BJ (cell line): ENCODE results near the gene EBNA1BP2. TPM values are rescaled to one million over a fixed set of nuclear protein-coding genes. Genes with fewer than 3 reads are reported as not detected.
A peak's percentile ranks its signal among the peaks of the same experiment; 100 is the strongest.

Source experiments
- CTCF ChIA-PET: fragments of 350-600 bp; formaldehyde crosslinking; extraction: SDS; loops from one replicate; lab custom pipeline; 2021; ENCODE audit warnings: antibody characterized with exemption, inconsistent platforms; lab: Yijun Ruan, JAX
- POLR2A ChIA-PET: fragments of 300-600 bp; sonication (Branson Sonifier 250); formaldehyde crosslinking; extraction: SDS; loops from one replicate; lab custom pipeline; 2021; ENCODE audit warnings: antibody characterized with exemption; lab: Charles Lee
- DNase-seq: peaks from one replicate; pipeline ENCODE4 v3.0.0-alpha.2; 2011; ENCODE audit warnings: low read depth
- H3K27me3 ChIP-seq: 2 replicates; pipeline ENCODE4 v1.6.0; 2011; ENCODE audit warnings: low read length; ENCODE audit not compliant: control insufficient read depth, insufficient read depth
- H3K36me3 ChIP-seq: 2 replicates; pipeline ENCODE4 v1.5.1; 2011; ENCODE audit warnings: low read length; ENCODE audit not compliant: control insufficient read depth, insufficient read depth
- H3K4me3 ChIP-seq: 2 replicates; pipeline ENCODE4 v1.5.1; 2011; ENCODE audit warnings: low read depth, mild to moderate bottlenecking, control low read depth, low read length
- CTCF ChIP-seq: IDR thresholded peaks from 2 replicates; pipeline ENCODE4 v1.5.1; 2011; ENCODE audit warnings: low read depth, mild to moderate bottlenecking, control low read depth, inconsistent platforms, low read length, moderate library complexity; ENCODE audit not compliant: insufficient read depth
- polyA plus RNA-seq: library from polyadenylated mRNA; depleted of rRNA; stranded (reverse); fragments of >200 nt; gene quantifications from 2 replicates; pipeline ENCODE4 v1.2.3, GENCODE V29; 2011

The EBNA1BP2 gene
- polyA plus RNA-seq, 1 experiment, result 70.9 TPM

- CTCF ChIA-PET, result interaction anchor here (0.7 to 1.0 kb wide), 2 partner anchors 18 to 35 kb away, joined by 3 read pairs; no protein-coding TSS in a partner anchor
- POLR2A ChIA-PET, result no interaction called here
- Histone ChIP-seq H3K27me3 (no peaks in the 10 kb centered on the region), H3K4me3 (no peak overlapping the region), H3K36me3 (no peaks in the 10 kb centered on the region)
- no peak for TF ChIP-seq CTCF
- DNase-seq, result no peak
These were observed 18.6 kb downstream of the EBNA1BP2 start for GRCh38 chr1:43153443-43153842.

GRCh38 chr1:43152866-43153265 is 19.2 kb downstream of the EBNA1BP2 start:
- no peak for TF ChIP-seq CTCF
- no peaks in the 10 kb centered on the region for H3K27me3 ChIP-seq
- CTCF ChIA-PET, result interaction anchor here (0.7 to 1.0 kb wide), 2 partner anchors 18 to 36 kb away, joined by 3 read pairs; no protein-coding TSS in a partner anchor
- POLR2A ChIA-PET, result no interaction called here
- DNase-seq, result no peak
- no peaks in the 10 kb centered on the region for H3K36me3 ChIP-seq
- H3K4me3 ChIP-seq, result no peak overlapping the region

- DNase-seq, result no peak
- ChIA-PET POLR2A (no interaction called here), CTCF (interaction anchor here (1.1 kb wide), 1 partner anchor 9 kb away, joined by 3 read pairs; no protein-coding TSS in a partner anchor)
- Histone ChIP-seq H3K27me3 (no peaks in the 10 kb centered on the region), H3K36me3 (no peaks in the 10 kb centered on the region), H3K4me3 (no peak overlapping the region)
- TF ChIP-seq CTCF, result no peak
These were observed 22.2 kb downstream of the EBNA1BP2 start for GRCh38 chr1:43149889-43150288.

- no peak for TF ChIP-seq CTCF
- POLR2A ChIA-PET, result no interaction called here
- CTCF ChIA-PET, result interaction anchor here (0.6 kb wide), 1 partner anchor 30 kb away, joined by 3 read pairs; no protein-coding TSS in a partner anchor
- peak; percentile 22 for DNase-seq
- H3K4me3 ChIP-seq, result peak overlapping the region; percentile 43
- H3K27me3 ChIP-seq, result 0 out of 2 replicates have a peak, but pooled peaks cover 1% of the 10 kb centered on the region
- H3K36me3 ChIP-seq, result no peaks in the 10 kb centered on the region
These were observed 24.3 kb downstream of the EBNA1BP2 start for GRCh38 chr1:43147625-43148327.

- no peak for TF ChIP-seq CTCF
- ChIA-PET POLR2A (no interaction called here), CTCF (no interaction called here)
- H3K4me3 ChIP-seq, result no peak overlapping the region
- H3K36me3 ChIP-seq, result no peaks in the 10 kb centered on the region
- H3K27me3 ChIP-seq, result 0 out of 2 replicates have a peak, but pooled peaks cover 3% of the 10 kb centered on the region
- DNase-seq, result no peak
These were observed 27.9 kb downstream of the EBNA1BP2 start for GRCh38 chr1:43144237-43144636.
